SJSA1 (cell line): ENCODE measurements around the gene SIGLEC1. TPM values are rescaled to one million over a fixed set of nuclear protein-coding genes. Genes with fewer than 3 reads are reported as not detected.
A peak's percentile ranks its signal among the peaks of the same experiment; 100 is the strongest.

ENCODE experiments used
- DNase-seq, 2 experiments: peaks; one replicate each; pipeline ENCODE4 v3.0.0-alpha.2; 2015 to 2020; ENCODE audit warnings: low spot score in 2 of 2, low read depth in 1 of 2
- H3K27ac ChIP-seq: fragments of 250-450 bp; sonication (Bioruptor Pico); 2 replicates; pipeline ENCODE4 v1.5.1; 2020; ENCODE audit warnings: mild to moderate bottlenecking, moderate library complexity
- H3K27me3 ChIP-seq: fragments of 250-450 bp; sonication (Bioruptor Pico); replicated peaks from 2 replicates; pipeline ENCODE4 v1.5.1; 2020; ENCODE audit warnings: mild to moderate bottlenecking, moderate library complexity
- H3K36me3 ChIP-seq: fragments of 250-450 bp; sonication (Bioruptor Pico); 2 replicates; pipeline ENCODE4 v1.5.1; 2020; ENCODE audit warnings: mild to moderate bottlenecking
- H3K4me1 ChIP-seq: fragments of 250-450 bp; sonication (Bioruptor Pico); replicated peaks from 2 replicates; pipeline ENCODE4 v1.6.1; 2021; ENCODE audit warnings: mild to moderate bottlenecking
- H3K4me3 ChIP-seq: fragments of 250-450 bp; sonication (Bioruptor Pico); 2 replicates; pipeline ENCODE4 v1.5.1; 2020; ENCODE audit warnings: mild to moderate bottlenecking
- H3K9me3 ChIP-seq: fragments of 250-450 bp; sonication (Bioruptor Pico); replicated peaks from 2 replicates; pipeline ENCODE4 v1.5.1; 2020; ENCODE audit warnings: mild to moderate bottlenecking
- total RNA-seq: library from RNA; depleted of rRNA; stranded (reverse); fragments of >200 nt; shearing (Covaris generic); gene quantifications from 2 replicates; pipeline ENCODE4 v1.2.3, GENCODE V29; 2014

SIGLEC1 gene
- total RNA-seq, 1 experiment from 2014 or later = not detected

GRCh38 chr20:3728354-3728753 lies 16.0 kb upstream of the SIGLEC1 start:
- H3K27ac ChIP-seq = no peak overlapping the region

GRCh38 chr20:3727401-3728021 lies 15.1 kb upstream of the SIGLEC1 start:
- Histone ChIP-seq H3K27ac (no peak overlapping the region), H3K27me3 (peaks cover 40% of the 10 kb centered on the region), H3K4me3 (no peak overlapping the region)

More at GRCh38 chr20:3728354-3728753, 16.0 kb upstream of the SIGLEC1 start:
- no peaks in the 10 kb centered on the region for H3K9me3 ChIP-seq
- H3K27me3 ChIP-seq = peaks cover 48% of the 10 kb centered on the region
- H3K36me3 ChIP-seq = no peaks in the 10 kb centered on the region
- H3K4me3 ChIP-seq = no peak overlapping the region
- no peak for DNase-seq
- peaks cover 6% of the 10 kb centered on the region; the same call in 1 of the 2 replicates for H3K4me1 ChIP-seq

DNA sequence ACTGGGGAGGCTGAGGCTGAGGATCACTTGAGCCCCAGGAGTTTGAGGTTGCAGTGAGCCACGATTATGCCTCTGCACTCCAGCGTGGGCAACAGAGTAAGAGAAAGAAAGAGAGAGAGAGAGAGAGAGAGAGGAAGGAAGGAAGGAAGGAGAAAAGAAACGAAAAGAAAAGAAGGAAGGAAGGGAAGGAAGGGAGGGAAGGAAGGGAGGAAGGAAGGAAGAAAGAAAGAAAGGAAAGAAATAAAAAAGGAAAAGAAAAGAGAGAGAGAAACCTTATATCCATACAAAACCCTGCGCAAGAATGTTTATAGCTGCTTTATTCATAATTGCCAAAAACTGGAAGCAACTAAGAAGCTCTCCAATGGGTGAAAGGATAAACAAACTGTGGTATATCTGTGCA lies 12.0 kb upstream of the SIGLEC1 start:
- Histone ChIP-seq H3K4me1 (peaks cover 6% of the 10 kb centered on the region; the same call in 1 of the 2 replicates), H3K36me3 (no peaks in the 10 kb centered on the region), H3K9me3 (no peaks in the 10 kb centered on the region), H3K4me3 (no peak overlapping the region), H3K27me3 (peaks cover 41% of the 10 kb centered on the region), H3K27ac (no peak overlapping the region)
- no peak for DNase-seq

More at GRCh38 chr20:3727401-3728021, 15.1 kb upstream of the SIGLEC1 start:
- Histone ChIP-seq H3K9me3 (no peaks in the 10 kb centered on the region), H3K36me3 (no peaks in the 10 kb centered on the region), H3K4me1 (peaks cover 6% of the 10 kb centered on the region; the same call in 1 of the 2 replicates)
- DNase-seq = no peak

GRCh38 chr20:3723284-3723683 lies 10.9 kb upstream of the SIGLEC1 start:
- no peaks in the 10 kb centered on the region for H3K9me3 ChIP-seq
- H3K27ac ChIP-seq = no peak overlapping the region
- no peak overlapping the region for H3K4me3 ChIP-seq
- H3K4me1 ChIP-seq = peaks cover 6% of the 10 kb centered on the region; the same call in 1 of the 2 replicates
- H3K36me3 ChIP-seq = no peaks in the 10 kb centered on the region
- H3K27me3 ChIP-seq = peaks cover 37% of the 10 kb centered on the region
- no peak for DNase-seq

- Histone ChIP-seq H3K4me1 (no peaks in the 10 kb centered on the region), H3K27me3 (peaks cover 25% of the 10 kb centered on the region), H3K4me3 (no peak overlapping the region), H3K27ac (no peak overlapping the region), H3K9me3 (no peaks in the 10 kb centered on the region), H3K36me3 (no peaks in the 10 kb centered on the region)
- DNase-seq = no peak
Measured at GRCh38 chr20:3721912-3722311, 9.5 kb upstream of the SIGLEC1 start.

DNA sequence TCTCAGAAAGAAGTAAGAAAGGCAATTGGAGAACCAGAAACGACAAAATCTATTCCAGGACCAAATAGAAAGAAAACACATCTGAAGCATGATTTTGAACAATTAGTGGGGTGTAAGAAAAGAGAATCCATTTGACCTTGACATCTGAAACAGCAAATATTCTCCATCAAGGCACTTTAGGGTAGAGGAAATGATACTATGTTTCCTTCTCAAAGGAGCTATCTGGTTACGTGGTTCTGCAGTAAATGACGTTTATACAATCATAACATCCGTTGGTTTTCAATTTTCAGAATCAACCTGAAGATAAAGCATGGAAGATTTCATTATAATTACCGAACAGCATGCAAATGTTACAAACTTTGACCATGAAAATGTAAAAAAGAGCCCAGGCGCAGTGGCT lies 8.2 kb upstream of the SIGLEC1 start:
- no peaks in the 10 kb centered on the region for H3K36me3 ChIP-seq
- H3K4me3 ChIP-seq = no peak overlapping the region
- H3K4me1 ChIP-seq = no peaks in the 10 kb centered on the region
- H3K9me3 ChIP-seq = no peaks in the 10 kb centered on the region
- no peak overlapping the region for H3K27ac ChIP-seq
- DNase-seq = no peak
- H3K27me3 ChIP-seq = peaks cover 20% of the 10 kb centered on the region

GRCh38 chr20:3720068-3720467 lies 7.7 kb upstream of the SIGLEC1 start:
- no peak overlapping the region for H3K27ac ChIP-seq
- DNase-seq = no peak
- H3K27me3 ChIP-seq = peaks cover 17% of the 10 kb centered on the region
- H3K4me3 ChIP-seq = no peak overlapping the region
- no peaks in the 10 kb centered on the region for H3K36me3 ChIP-seq
- H3K4me1 ChIP-seq = no peaks in the 10 kb centered on the region
- H3K9me3 ChIP-seq = no peaks in the 10 kb centered on the region

- Histone ChIP-seq H3K4me1 (no peaks in the 10 kb centered on the region), H3K36me3 (no peaks in the 10 kb centered on the region), H3K27me3 (peaks cover 11% of the 10 kb centered on the region), H3K9me3 (no peaks in the 10 kb centered on the region), H3K27ac (no peak overlapping the region), H3K4me3 (no peak overlapping the region)
- DNase-seq = no peak
Measured at GRCh38 chr20:3719046-3719445, 6.6 kb upstream of the SIGLEC1 start.

DNA sequence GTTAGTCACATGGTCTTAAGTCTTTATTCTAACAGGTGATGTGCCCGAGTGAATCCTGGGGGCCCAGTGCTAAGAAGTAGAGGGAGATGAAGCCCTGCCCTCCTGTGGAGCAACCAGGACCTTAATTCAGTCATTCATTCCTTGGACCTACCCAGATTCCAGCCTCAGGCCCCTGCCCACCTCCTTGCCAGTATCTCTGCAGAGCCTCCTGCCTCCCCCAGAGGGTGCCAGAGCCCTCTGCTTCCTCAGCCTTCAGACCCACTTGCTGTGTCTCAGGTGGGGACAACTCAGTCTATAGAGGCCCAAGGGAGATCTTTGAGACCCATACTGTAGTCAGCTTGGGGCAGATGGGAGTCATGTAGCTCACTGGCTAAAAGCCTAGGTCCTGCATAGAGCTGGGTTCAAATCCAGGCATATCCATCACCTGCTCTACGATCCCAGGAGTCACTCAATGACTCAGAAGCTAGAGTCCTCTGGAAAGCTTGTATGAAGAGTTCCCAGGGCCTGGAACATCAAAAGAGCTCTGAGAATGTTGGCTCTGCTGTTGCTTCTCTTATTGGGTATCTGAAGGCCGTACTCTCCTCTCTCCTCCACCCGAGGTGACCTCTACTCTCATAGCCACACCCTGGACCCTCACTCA lies 3.9 kb upstream of the SIGLEC1 start:
- Histone ChIP-seq H3K4me1 (no peaks in the 10 kb centered on the region), H3K27ac (no peak overlapping the region), H3K36me3 (no peaks in the 10 kb centered on the region), H3K27me3 (peaks cover 11% of the 10 kb centered on the region), H3K4me3 (no peak overlapping the region), H3K9me3 (no peaks in the 10 kb centered on the region)
- DNase-seq = peak in 1 of 2 experiments; percentile 22

GRCh38 chr20:3714092-3714491 lies 1.7 kb upstream of the SIGLEC1 start:
- H3K27ac ChIP-seq = no peak overlapping the region
- H3K36me3 ChIP-seq = no peaks in the 10 kb centered on the region
- H3K4me3 ChIP-seq = no peak overlapping the region
- H3K4me1 ChIP-seq = no peaks in the 10 kb centered on the region
- 0 out of 2 replicates have a peak, but pooled peaks cover 2% of the 10 kb centered on the region for H3K9me3 ChIP-seq
- H3K27me3 ChIP-seq = 0 out of 2 replicates have a peak, but pooled peaks cover 5% of the 10 kb centered on the region
- DNase-seq = no peak

DNA sequence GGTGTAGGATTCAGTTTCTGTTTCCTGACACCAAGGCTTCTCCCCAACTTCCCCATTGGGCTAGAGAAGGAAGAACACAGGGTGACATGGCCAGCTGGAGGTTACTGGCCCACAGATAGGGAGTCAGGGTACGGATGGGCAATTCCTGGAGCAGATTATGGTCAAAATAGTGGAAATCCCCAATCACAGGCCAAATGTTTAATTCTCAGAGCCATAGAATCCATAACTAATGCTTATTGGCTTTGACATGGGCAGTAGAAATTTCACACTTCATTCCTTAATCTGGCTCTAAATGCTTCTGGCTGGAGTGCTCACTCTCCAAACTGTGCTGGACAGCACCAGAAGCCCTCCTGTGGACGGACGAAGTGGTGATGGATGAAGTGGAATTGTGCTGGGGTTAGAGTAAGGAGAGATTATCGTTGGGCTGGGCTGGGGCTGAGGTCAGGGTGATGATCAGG lies 887 bp downstream of the SIGLEC1 start:
- H3K36me3 ChIP-seq = no peaks in the 10 kb centered on the region
- DNase-seq = no peak
- no peak overlapping the region for H3K27ac ChIP-seq
- 0 out of 2 replicates have a peak, but pooled peaks cover 5% of the 10 kb centered on the region for H3K27me3 ChIP-seq
- no peaks in the 10 kb centered on the region for H3K4me1 ChIP-seq
- 0 out of 2 replicates have a peak, but pooled peaks cover 2% of the 10 kb centered on the region for H3K9me3 ChIP-seq
- no peak overlapping the region for H3K4me3 ChIP-seq

DNA sequence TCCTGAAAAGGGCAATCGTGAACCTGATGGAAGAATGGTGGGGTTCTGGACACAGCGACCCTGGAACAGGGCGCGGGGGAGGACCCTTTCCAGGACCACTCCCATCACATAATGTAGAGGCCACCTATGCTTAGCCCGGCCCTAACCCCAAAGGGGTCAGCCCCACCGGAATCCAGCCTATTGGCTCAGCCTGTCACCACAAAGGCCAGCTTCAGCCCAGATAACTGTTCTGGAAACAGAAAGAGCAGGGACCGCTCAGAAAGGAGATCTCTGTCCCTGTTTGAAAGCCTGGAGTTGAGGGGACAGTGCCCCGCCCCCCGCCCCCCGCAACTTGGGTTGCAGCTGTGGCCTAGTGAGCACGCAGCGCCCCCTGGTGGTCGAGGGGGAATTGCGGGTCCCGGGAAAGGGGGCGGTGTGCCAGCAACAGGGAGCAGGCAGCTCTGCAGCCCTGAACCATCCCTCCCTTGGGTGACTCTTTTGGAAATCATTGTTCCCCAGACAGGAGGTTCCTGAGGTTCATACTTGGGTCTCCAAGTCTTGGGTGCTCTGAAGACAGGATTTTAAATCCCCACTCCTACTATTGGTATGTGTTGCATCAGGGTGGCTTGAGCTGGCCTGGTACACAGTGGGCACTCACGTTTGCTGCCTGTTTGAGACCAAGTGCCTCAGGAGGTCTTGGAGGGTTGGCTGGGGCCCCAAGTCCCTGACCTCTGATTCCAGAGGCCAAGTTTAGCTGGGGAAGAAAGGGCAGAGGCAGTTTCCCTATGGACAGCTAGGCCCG lies 1.5 kb downstream of the SIGLEC1 start:
- Histone ChIP-seq H3K4me3 (no peak overlapping the region), H3K9me3 (0 out of 2 replicates have a peak, but pooled peaks cover 2% of the 10 kb centered on the region)
- peak in 1 of 2 experiments; percentile 58 for DNase-seq

GRCh38 chr20:3710011-3710466 lies 2.4 kb downstream of the SIGLEC1 start:
- H3K36me3 ChIP-seq = no peaks in the 10 kb centered on the region

More for the DNA sequence above, 1.5 kb downstream of the SIGLEC1 start:
- Histone ChIP-seq H3K36me3 (no peaks in the 10 kb centered on the region), H3K27ac (no peak overlapping the region), H3K27me3 (0 out of 2 replicates have a peak, but pooled peaks cover 5% of the 10 kb centered on the region), H3K4me1 (no peaks in the 10 kb centered on the region)

More at GRCh38 chr20:3710011-3710466, 2.4 kb downstream of the SIGLEC1 start:
- no peaks in the 10 kb centered on the region for H3K4me1 ChIP-seq
- DNase-seq = no peak
- no peak overlapping the region for H3K4me3 ChIP-seq
- 0 out of 2 replicates have a peak, but pooled peaks cover 2% of the 10 kb centered on the region for H3K9me3 ChIP-seq
- no peak overlapping the region for H3K27ac ChIP-seq
- 0 out of 2 replicates have a peak, but pooled peaks cover 5% of the 10 kb centered on the region for H3K27me3 ChIP-seq
